ENCODE data around the gene ADGRG6.

- TF ChIP-seq EZH2phosphoT487 (IDR thresholded peaks at IDR 0.05; ENCODE audit: insufficient read depth, low read depth) (no peak), EZH2 (IDR thresholded peaks at IDR 0.05; ENCODE audit: insufficient read depth, poor library complexity, severe bottlenecking) (no peak)
Measured at GRCh38 chr6:142357879-142358278, 56.1 kb downstream of the ADGRG6 start.
